Measurements from ENCODE around the gene THPO. TPM values are rescaled to one million over a fixed set of nuclear protein-coding genes. Genes with fewer than 3 reads are reported as not detected.

THPO gene
- total RNA-seq, 1 donor from 2014 or later, result 0.24 TPM

- H3K27ac ChIP-seq, result no peak overlapping the region
- DNase-seq (no peak), ATAC-seq (no peak)
- H3K4me3 ChIP-seq, result no peak overlapping the region
- intact Hi-C loops (cut with DNase I), result no loop called here
- no peaks in the 10 kb centered on the region for H3K36me3 ChIP-seq
- H3K27me3 ChIP-seq (ENCODE audit: low read depth), result peaks cover 6% of the 10 kb centered on the region
- no peaks in the 10 kb centered on the region for H3K4me1 ChIP-seq
- TF ChIP-seq, protein P1, sequence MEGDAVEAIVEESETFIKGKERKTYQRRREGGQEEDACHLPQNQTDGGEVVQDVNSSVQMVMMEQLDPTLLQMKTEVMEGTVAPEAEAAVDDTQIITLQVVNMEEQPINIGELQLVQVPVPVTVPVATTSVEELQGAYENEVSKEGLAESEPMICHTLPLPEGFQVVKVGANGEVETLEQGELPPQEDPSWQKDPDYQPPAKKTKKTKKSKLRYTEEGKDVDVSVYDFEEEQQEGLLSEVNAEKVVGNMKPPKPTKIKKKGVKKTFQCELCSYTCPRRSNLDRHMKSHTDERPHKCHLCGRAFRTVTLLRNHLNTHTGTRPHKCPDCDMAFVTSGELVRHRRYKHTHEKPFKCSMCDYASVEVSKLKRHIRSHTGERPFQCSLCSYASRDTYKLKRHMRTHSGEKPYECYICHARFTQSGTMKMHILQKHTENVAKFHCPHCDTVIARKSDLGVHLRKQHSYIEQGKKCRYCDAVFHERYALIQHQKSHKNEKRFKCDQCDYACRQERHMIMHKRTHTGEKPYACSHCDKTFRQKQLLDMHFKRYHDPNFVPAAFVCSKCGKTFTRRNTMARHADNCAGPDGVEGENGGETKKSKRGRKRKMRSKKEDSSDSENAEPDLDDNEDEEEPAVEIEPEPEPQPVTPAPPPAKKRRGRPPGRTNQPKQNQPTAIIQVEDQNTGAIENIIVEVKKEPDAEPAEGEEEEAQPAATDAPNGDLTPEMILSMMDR (IDR thresholded peaks at IDR 0.05), result no peak
- H3K9me3 ChIP-seq, result no peaks in the 10 kb centered on the region
Observed at GRCh38 chr3:184415203-184415490, 37.1 kb upstream of the THPO start.

DNA sequence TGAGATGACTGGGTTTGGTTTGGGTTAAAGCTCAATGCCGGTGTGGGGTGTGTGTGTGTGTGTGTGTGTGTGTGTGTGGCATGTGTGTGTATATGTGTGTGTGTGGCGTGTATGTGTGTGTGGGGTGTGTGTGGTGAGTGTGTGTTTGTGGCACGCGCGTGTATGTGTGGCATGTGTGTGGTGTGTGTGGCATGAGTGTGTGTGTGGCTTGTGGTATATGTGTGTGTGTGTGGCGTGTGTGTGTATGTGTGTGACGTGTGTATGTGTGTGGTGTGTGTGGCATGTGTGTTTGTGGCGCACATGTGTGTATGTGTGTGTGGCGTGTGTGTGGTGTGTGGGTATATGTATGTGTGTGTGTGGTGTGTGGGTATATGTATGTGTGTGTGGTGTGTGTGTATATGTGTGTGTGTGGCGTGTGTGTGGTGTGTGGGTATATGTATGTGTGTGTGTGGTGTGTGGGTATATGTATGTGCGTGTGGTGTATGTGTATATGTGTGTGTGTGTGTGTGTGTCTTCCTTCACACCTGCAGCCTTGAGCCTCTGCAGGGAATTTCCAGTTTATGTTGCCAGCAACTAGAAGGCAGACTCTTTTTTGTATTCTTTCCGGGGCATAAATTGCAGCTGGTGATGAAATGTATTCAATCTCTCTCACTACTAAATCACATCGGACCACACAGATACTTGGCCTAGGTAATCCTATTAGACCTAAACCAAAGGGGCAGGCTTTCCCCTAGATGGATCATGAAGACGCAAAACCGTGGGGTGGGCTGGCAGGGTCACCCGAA, 36.6 kb upstream of the THPO start:
- ATAC-seq, result no peak
- TF ChIP-seq, protein P1 (IDR thresholded peaks at IDR 0.05), result no peak
- no peaks in the 10 kb centered on the region for H3K36me3 ChIP-seq
- H3K27me3 ChIP-seq (ENCODE audit: low read depth), result peaks cover 6% of the 10 kb centered on the region
- H3K4me1 ChIP-seq, result no peaks in the 10 kb centered on the region
- DNase-seq, result no peak
- H3K4me3 ChIP-seq, result no peak overlapping the region
- no peak overlapping the region for H3K27ac ChIP-seq
- H3K9me3 ChIP-seq, result no peaks in the 10 kb centered on the region
- intact Hi-C loops (cut with DNase I), result no loop called here

DNA sequence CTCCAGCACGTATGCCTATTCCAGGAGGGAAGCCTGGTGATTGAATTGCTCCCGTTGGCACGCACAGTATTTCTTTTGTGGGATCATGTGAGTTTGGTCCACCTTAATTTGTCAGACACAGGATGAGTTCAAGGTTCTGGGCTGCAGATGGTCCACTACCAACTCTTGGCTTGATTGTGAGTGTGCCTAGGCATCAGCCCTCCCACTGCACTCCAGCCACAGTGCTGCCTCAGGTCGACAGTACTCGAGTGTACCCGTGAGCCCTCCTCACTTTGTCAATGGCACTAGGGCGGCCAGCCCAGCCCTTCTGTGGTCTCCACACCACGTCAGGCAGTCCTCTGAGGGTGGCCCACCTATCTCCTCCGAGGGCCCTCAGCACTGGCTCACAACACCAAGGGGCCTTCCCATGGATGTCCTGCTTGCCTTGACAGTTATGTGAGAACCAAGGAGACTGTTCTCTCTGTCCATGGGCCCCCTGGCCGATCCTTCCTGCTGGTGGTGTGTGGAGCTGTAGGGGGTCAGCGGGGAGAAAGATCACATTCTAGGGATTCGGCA, 32.0 kb upstream of the THPO start:
- no peak for DNase-seq

GRCh38 chr3:184409331-184409926, 31.4 kb upstream of the THPO start:
- no peak overlapping the region for H3K27ac ChIP-seq
- H3K27me3 ChIP-seq (ENCODE audit: low read depth), result peaks cover 3% of the 10 kb centered on the region
- TF ChIP-seq, protein P1 (IDR thresholded peaks at IDR 0.05), result no peak
- intact Hi-C loops (cut with DNase I), result no loop called here
- no peak for DNase-seq
- H3K4me1 ChIP-seq, result no peaks in the 10 kb centered on the region
- ATAC-seq, result no peak
- H3K36me3 ChIP-seq, result no peaks in the 10 kb centered on the region
- no peaks in the 10 kb centered on the region for H3K9me3 ChIP-seq
- no peak overlapping the region for H3K4me3 ChIP-seq

More for the DNA sequence above, 32.0 kb upstream of the THPO start:
- Histone ChIP-seq H3K27ac (no peak overlapping the region), H3K4me1 (no peaks in the 10 kb centered on the region), H3K4me3 (no peak overlapping the region), H3K36me3 (no peaks in the 10 kb centered on the region), H3K9me3 (no peaks in the 10 kb centered on the region), H3K27me3 (ENCODE audit: low read depth) (peaks cover 3% of the 10 kb centered on the region)
- intact Hi-C loops (cut with DNase I), result no loop called here
- TF ChIP-seq, protein P1 (IDR thresholded peaks at IDR 0.05), result no peak
- ATAC-seq, result no peak

DNA sequence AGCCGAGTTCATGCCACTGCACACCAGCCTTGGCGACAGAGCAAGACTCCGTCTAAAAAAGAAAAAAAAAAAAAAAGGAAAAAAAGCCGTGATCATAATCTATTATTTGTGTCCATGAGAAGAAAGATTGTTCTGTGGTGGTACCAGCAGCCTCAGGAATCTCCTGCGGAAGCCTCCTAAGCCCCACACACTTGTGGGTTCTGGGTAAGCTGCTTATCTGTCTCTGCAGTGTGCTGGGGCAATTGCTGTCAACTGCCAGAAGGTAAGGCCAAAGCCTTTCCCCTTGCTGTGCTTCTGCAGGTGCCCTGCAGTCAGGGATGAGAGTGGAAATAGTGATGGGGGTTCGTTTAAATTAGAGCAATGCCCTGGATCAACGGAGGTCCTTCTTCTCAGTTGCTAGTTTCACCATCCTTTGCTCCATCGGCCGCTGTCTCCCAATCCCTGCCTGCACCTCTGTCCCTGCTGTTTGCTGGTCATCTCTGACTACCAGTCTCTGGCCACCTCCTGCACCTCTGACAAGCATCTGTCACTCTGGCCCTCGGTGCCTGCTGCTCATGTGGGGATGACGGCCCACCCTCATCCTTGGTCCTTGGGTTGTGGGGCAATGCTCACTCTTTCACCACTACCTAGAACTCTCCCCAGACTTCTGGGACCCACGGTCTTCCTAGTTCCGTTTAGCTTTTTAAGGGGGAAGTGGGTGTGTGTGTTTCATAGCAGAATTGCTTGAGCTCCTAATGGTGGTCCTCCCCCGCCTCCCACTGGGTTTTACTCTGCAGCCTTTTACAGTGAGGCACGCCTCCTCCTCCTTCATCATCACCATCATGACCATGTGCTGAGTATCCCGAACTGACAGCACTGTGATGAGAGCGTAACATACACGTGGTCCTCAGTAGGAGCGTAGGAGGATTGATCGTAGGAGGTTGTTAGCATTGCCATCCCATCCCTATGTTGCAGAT, 27.3 kb upstream of the THPO start:
- H3K4me1 ChIP-seq, result no peaks in the 10 kb centered on the region
- TF ChIP-seq, protein P1 (IDR thresholded peaks at IDR 0.05), result no peak
- no peak overlapping the region for H3K27ac ChIP-seq
- no peaks in the 10 kb centered on the region for H3K36me3 ChIP-seq
- H3K9me3 ChIP-seq, result no peaks in the 10 kb centered on the region
- ATAC-seq (no peak), DNase-seq (no peak)
- intact Hi-C loops (cut with DNase I), result no loop called here
- H3K4me3 ChIP-seq, result no peak overlapping the region
- no peaks in the 10 kb centered on the region for H3K27me3 ChIP-seq (ENCODE audit: low read depth)
